HG03575 (cell line): Measurements from ENCODE around the gene NIT1.

Experiments
- ATAC-seq: cut with Tn5 transposase; IDR thresholded peaks from one replicate; pipeline ENCODE4 v1.9.1; 2021; ENCODE audit not compliant: unreplicated experiment, insufficient number of reproducible peaks, low FRiP score; ENCODE audit errors: extremely low read depth

Gene NIT1

GRCh38 chr1:161132410-161133219, 14.7 kb downstream of the NIT1 start, which contains the start of gene DEDD:
Gene DEDD (minus strand): TSS chr1:161132667. CDS start chr1:161124462, 8,205 bp downstream.
- peak; percentile 86 for ATAC-seq

GRCh38 chr1:161133220-161133740, 15.4 kb downstream of the NIT1 start:
- ATAC-seq: no peak

- no peak for ATAC-seq
Observed at GRCh38 chr1:161137881-161138280, 20.0 kb downstream of the NIT1 start.

- no peak for ATAC-seq
Observed at GRCh38 chr1:161138431-161138830, 20.5 kb downstream of the NIT1 start.

GRCh38 chr1:161139766-161140165, 21.9 kb downstream of the NIT1 start:
- ATAC-seq: no peak

GRCh38 chr1:161140755-161141400, 23.0 kb downstream of the NIT1 start:
- ATAC-seq: no peak

GRCh38 chr1:161145832-161146231, 27.9 kb downstream of the NIT1 start:
- no peak for ATAC-seq

GRCh38 chr1:161153176-161153575, 35.3 kb downstream of the NIT1 start:
- ATAC-seq: no peak

GRCh38 chr1:161153682-161154337, 35.9 kb downstream of the NIT1 start, which contains the start of gene UFC1:
Gene UFC1 (plus strand): TSS chr1:161153978. CDS start chr1:161153998, 20 bp downstream.
- no peak for ATAC-seq

- no peak for ATAC-seq
Observed at GRCh38 chr1:161157867-161158266, 40.0 kb downstream of the NIT1 start.

GRCh38 chr1:161158316-161159010, 40.6 kb downstream of the NIT1 start:
- no peak for ATAC-seq

GRCh38 chr1:161159087-161159912, 41.4 kb downstream of the NIT1 start, which contains the start of gene USP21:
Gene USP21 (plus strand): TSS chr1:161159500. CDS start chr1:161160641, 1,141 bp downstream.
- no peak for ATAC-seq

- ATAC-seq: no peak
Observed at GRCh38 chr1:161159913-161160243, 42.0 kb downstream of the NIT1 start.

GRCh38 chr1:161160671-161161145, 42.8 kb downstream of the NIT1 start:
- no peak for ATAC-seq

GRCh38 chr1:161161652-161162051, 43.7 kb downstream of the NIT1 start:
- no peak for ATAC-seq

GRCh38 chr1:161162052-161162451, 44.1 kb downstream of the NIT1 start:
- no peak for ATAC-seq

- ATAC-seq: no peak
Observed at GRCh38 chr1:161162806-161163205, 44.9 kb downstream of the NIT1 start.

- ATAC-seq: no peak
Observed at GRCh38 chr1:161163793-161164192, 45.9 kb downstream of the NIT1 start.
